CD4-positive, alpha-beta memory T cell (primary cell): ENCODE data around the gene NT5DC1. TPM values are rescaled to one million over a fixed set of nuclear protein-coding genes. Genes with fewer than 3 reads are reported as not detected.
"Not testable (repeated sequence)": the region's sequence is repeated elsewhere in the genome, so short reads cannot be mapped to it uniquely, and the experiment has no call there.

Experiments used
- CTCF ChIA-PET: fragments of 350-600 bp; sonication (Branson Sonifier 250); formaldehyde crosslinking; loops from one replicate; lab custom pipeline; 2021; ENCODE audit warnings: inconsistent platforms; ENCODE audit not compliant: partially characterized antibody; lab: Charles Lee
- POLR2A ChIA-PET: fragments of 350-600 bp; sonication (Branson Sonifier 250); formaldehyde crosslinking; loops from one replicate; lab custom pipeline; 2021; ENCODE audit not compliant: partially characterized antibody; lab: Charles Lee
- DNase-seq, 5 donors: peaks; one replicate each; pipeline versions ENCODE4 v3.0.0 to v3.0.0-alpha.2; 2020 to 2022; ENCODE audit warnings: mixed read lengths in 1 of 5
- H3K27ac ChIP-seq: one replicate; pipeline ENCODE4 v1.7.0; 2013; ENCODE audit warnings: low read depth, low read length
- H3K27me3 ChIP-seq: 2 replicates; pipeline ENCODE4 v1.7.0; 2013; ENCODE audit warnings: mild to moderate bottlenecking, low read length, moderate library complexity; ENCODE audit not compliant: insufficient read depth
- H3K36me3 ChIP-seq: 2 replicates; pipeline ENCODE4 v1.7.0; 2013; ENCODE audit warnings: mild to moderate bottlenecking, low read length, moderate library complexity; ENCODE audit not compliant: insufficient read depth
- H3K4me1 ChIP-seq: 2 replicates; pipeline ENCODE4 v1.7.0; 2013; ENCODE audit warnings: mild to moderate bottlenecking, low read length, moderate library complexity; ENCODE audit not compliant: insufficient read depth
- H3K4me3 ChIP-seq, 2 donors: one replicate each; pipeline ENCODE4 v1.7.0; 2013; ENCODE audit warnings: low read length in 2 of 2, mild to moderate bottlenecking in 1 of 2
- H3K9me3 ChIP-seq, 2 donors: one replicate each; pipeline ENCODE4 v1.7.0; 2013; ENCODE audit warnings: low read length in 2 of 2, control low read depth in 1 of 2; ENCODE audit not compliant: control insufficient read depth in 1 of 2
- H3K27ac Mint-ChIP-seq, 7 donors: one replicate each; pipeline ENCODE4 v1.8.0; 2020 to 2021; ENCODE audit warnings: mixed read lengths in 7 of 7, mild to moderate bottlenecking in 6 of 7, inconsistent platforms in 3 of 7, moderate library complexity in 3 of 7
- H3K27me3 Mint-ChIP-seq, 2 donors: one replicate each; pipeline ENCODE4 v1.8.0; 2020 to 2021; ENCODE audit warnings: mixed read lengths in 2 of 2
- H3K36me3 Mint-ChIP-seq, 2 donors: one replicate each; pipeline ENCODE4 v1.8.0; 2020 to 2021; ENCODE audit warnings: mixed read lengths in 2 of 2, inconsistent platforms in 1 of 2, mild to moderate bottlenecking in 1 of 2
- H3K4me1 Mint-ChIP-seq, 4 donors: one replicate each; pipeline ENCODE4 v1.8.0; 2020 to 2021; ENCODE audit warnings: mixed read lengths in 4 of 4, mild to moderate bottlenecking in 1 of 4
- H3K4me3 Mint-ChIP-seq, 8 donors: one replicate each; pipeline ENCODE4 v1.8.0; 2020 to 2021; ENCODE audit warnings: mixed read lengths in 8 of 8, mild to moderate bottlenecking in 7 of 8, moderate library complexity in 6 of 8, inconsistent platforms in 3 of 8
- H3K9me3 Mint-ChIP-seq, 8 donors: one replicate each; pipeline ENCODE4 v1.8.0; 2020 to 2021; ENCODE audit warnings: mixed read lengths in 8 of 8, mild to moderate bottlenecking in 5 of 8, inconsistent platforms in 3 of 8, moderate library complexity in 1 of 8
- intact Hi-C: fragments of 100-400 bp; cut with micrococcal nuclease; formaldehyde crosslinking; loops from one replicate; pipeline ENCODE4 v1.15.1; 2023
- polyA plus RNA-seq, 2 donors: library from polyadenylated mRNA; unstranded; fragments of 300-500 nt; fragmentation: Illumina TruSeq; gene quantifications; one replicate each; pipeline ENCODE4 v1.2.3, GENCODE V29; 2021
- total RNA-seq, 2 experiments: library from RNA; stranded (reverse); gene quantifications; one replicate each; pipeline ENCODE4 v1.2.3, GENCODE V29; 2021

The NT5DC1 gene
- total and polyA plus RNA-seq, 4 experiments from 2014 or later: 50.5 to 78.4 (median 58.3) TPM

- no peaks in the 10 kb centered on the region for H3K27me3 ChIP-seq
- peak overlapping the region in 1 of 7 donors; percentile 0 for H3K27ac Mint-ChIP-seq
- H3K4me3 Mint-ChIP-seq: no peak overlapping the region
- H3K36me3 ChIP-seq: no peaks in the 10 kb centered on the region
- ChIA-PET CTCF (no interaction called here), POLR2A (no interaction called here)
- H3K4me1 ChIP-seq: no peaks in the 10 kb centered on the region
- no peak overlapping the region for H3K4me3 ChIP-seq
- no peak for DNase-seq
- H3K27me3 Mint-ChIP-seq: no peaks in the 10 kb centered on the region
- H3K4me1 Mint-ChIP-seq: no peaks in the 10 kb centered on the region
- no peaks in the 10 kb centered on the region for H3K9me3 ChIP-seq
- H3K27ac ChIP-seq: no peak overlapping the region
- H3K9me3 Mint-ChIP-seq: peaks cover 0 to 4% (median 0%) of the 10 kb centered on the region in 8 donors
- intact Hi-C loops: no loop called here
- H3K36me3 Mint-ChIP-seq: no peaks in the 10 kb centered on the region
These were observed 10.4 kb upstream of the NT5DC1 start for GRCh38 chr6:116090251-116090650.

GRCh38 chr6:116094041-116094440, 6.6 kb upstream of the NT5DC1 start:
- Histone ChIP-seq H3K9me3 (no peaks in the 10 kb centered on the region), H3K36me3 (no peaks in the 10 kb centered on the region), H3K27me3 (no peaks in the 10 kb centered on the region), H3K27ac (no peak overlapping the region), H3K4me3 (no peak overlapping the region), H3K4me1 (no peaks in the 10 kb centered on the region)
- H3K9me3 Mint-ChIP-seq: peaks cover 0 to 19% (median 10%) of the 10 kb centered on the region in 8 donors
- DNase-seq: no peak
- intact Hi-C loops: no loop called here
- H3K27ac Mint-ChIP-seq: no peak overlapping the region
- no peaks in the 10 kb centered on the region for H3K36me3 Mint-ChIP-seq
- H3K27me3 Mint-ChIP-seq: no peaks in the 10 kb centered on the region
- ChIA-PET CTCF (no interaction called here), POLR2A (no interaction called here)
- H3K4me1 Mint-ChIP-seq: no peaks in the 10 kb centered on the region
- H3K4me3 Mint-ChIP-seq: no peak overlapping the region

- Mint-ChIP-seq H3K9me3 (peaks cover 0 to 19% (median 10%) of the 10 kb centered on the region in 8 donors), H3K4me1 (peaks cover 5 to 13% (median 8%) of the 10 kb centered on the region in 4 donors), H3K4me3 (peak overlapping the region in 1 of 8 donors; percentile 45), H3K27ac (peak overlapping the region in 1 of 7 donors; percentile 37)
- POLR2A ChIA-PET, intact Hi-C loops, H3K36me3 Mint-ChIP-seq, H3K9me3 ChIP-seq, H3K27ac ChIP-seq, H3K4me3 ChIP-seq, H3K4me1 ChIP-seq, H3K27me3 ChIP-seq, DNase-seq, H3K27me3 Mint-ChIP-seq, H3K36me3 ChIP-seq: not testable (repeated sequence)
- CTCF ChIA-PET: interaction anchor here (0.7 to 4.1 kb wide), 17 partner anchors 9 to 475 kb away, joined by 3 to 46 read pairs (median 3); partner anchors contain the start of genes COL10A1 and RWDD1
These were observed 4.4 kb upstream of the NT5DC1 start for GRCh38 chr6:116096048-116096759.

- Mint-ChIP-seq H3K4me3 (no peak overlapping the region), H3K4me1 (peaks cover 15 to 22% (median 18%) of the 10 kb centered on the region in 4 donors)
- CTCF ChIA-PET: interaction anchor here (0.8 to 4.1 kb wide), 12 partner anchors 8 to 474 kb away, joined by 3 to 46 read pairs (median 4); partner anchors contain the start of genes COL10A1 and RWDD1
These were observed 3.5 kb upstream of the NT5DC1 start for GRCh38 chr6:116096979-116097816.

GRCh38 chr6:116099036-116099435, 1.6 kb upstream of the NT5DC1 start:
- POLR2A ChIA-PET: no interaction called here

More at GRCh38 chr6:116096979-116097816, 3.5 kb upstream of the NT5DC1 start:
- POLR2A ChIA-PET: interaction anchor here (0.9 kb wide), 1 partner anchor 84 kb away, joined by 3 read pairs; no protein-coding TSS in a partner anchor
- no peaks in the 10 kb centered on the region for H3K27me3 ChIP-seq
- Mint-ChIP-seq H3K27ac (no peak overlapping the region), H3K36me3 (peaks cover 0 to 2% of the 10 kb centered on the region in 2 donors), H3K9me3 (peaks cover 0 to 19% (median 10%) of the 10 kb centered on the region in 8 donors), H3K27me3 (no peaks in the 10 kb centered on the region)
- no peak overlapping the region for H3K27ac ChIP-seq
- peaks cover 15% of the 10 kb centered on the region for H3K4me1 ChIP-seq
- DNase-seq: peak in 3 of 5 donors; percentile 11 to 26 (median 22)
- H3K36me3 ChIP-seq: no peaks in the 10 kb centered on the region
- intact Hi-C loops: loop anchor here (1.0 kb wide), 1 partner anchor 86 kb away; no protein-coding TSS in a partner anchor
- H3K9me3 ChIP-seq: no peaks in the 10 kb centered on the region
- no peak overlapping the region for H3K4me3 ChIP-seq

GRCh38 chr6:116101302-116101718, 657 bp downstream of the NT5DC1 start:
- H3K9me3 Mint-ChIP-seq: peaks cover 0 to 6% (median 2%) of the 10 kb centered on the region in 8 donors
- Histone ChIP-seq H3K9me3 (no peaks in the 10 kb centered on the region), H3K27me3 (no peaks in the 10 kb centered on the region), H3K4me3 (peak overlapping the region; percentile 63 to 71), H3K36me3 (no peaks in the 10 kb centered on the region), H3K4me1 (peaks cover 55% of the 10 kb centered on the region), H3K27ac (peak overlapping the region; percentile 86)
- CTCF ChIA-PET: interaction anchor here (0.8 to 2.9 kb wide), 6 partner anchors 8 to 167 kb away, joined by 3 to 11 read pairs (median 4); no protein-coding TSS in a partner anchor
- H3K4me1 Mint-ChIP-seq: peaks cover 46 to 63% (median 53%) of the 10 kb centered on the region in 4 donors
- intact Hi-C loops: loop anchor here (1.0 to 10.0 kb wide), 3 partner anchors 153 to 1501 kb away; partner anchors contain the start of genes GOPC, RWDD1 and TSPYL4
- H3K4me3 Mint-ChIP-seq: peak overlapping the region; percentile 94 to 99 (median 98)
- peaks cover 7 to 14% of the 10 kb centered on the region in 2 donors for H3K36me3 Mint-ChIP-seq
- H3K27me3 Mint-ChIP-seq: no peaks in the 10 kb centered on the region
- POLR2A ChIA-PET: interaction anchor here (1.0 to 2.2 kb wide), 8 partner anchors 12 to 579 kb away, joined by 3 to 26 read pairs (median 6); partner anchors contain the start of genes KPNA5, RWDD1, TSPYL1 and TSPYL4
- no peak for DNase-seq
- peak overlapping the region; percentile 89 to 97 (median 93) for H3K27ac Mint-ChIP-seq

More at GRCh38 chr6:116099036-116099435, 1.6 kb upstream of the NT5DC1 start:
- Histone ChIP-seq H3K36me3 (no peaks in the 10 kb centered on the region), H3K27me3 (no peaks in the 10 kb centered on the region), H3K4me1 (peaks cover 33% of the 10 kb centered on the region), H3K9me3 (no peaks in the 10 kb centered on the region), H3K4me3 (no peak overlapping the region), H3K27ac (no peak overlapping the region)
- Mint-ChIP-seq H3K9me3 (peaks cover 0 to 19% (median 10%) of the 10 kb centered on the region in 8 donors), H3K36me3 (peaks cover 7% of the 10 kb centered on the region in 2 donors), H3K4me1 (peaks cover 29 to 41% (median 34%) of the 10 kb centered on the region in 4 donors), H3K27me3 (no peaks in the 10 kb centered on the region), H3K4me3 (peak overlapping the region in 1 of 8 donors; percentile 40), H3K27ac (peak overlapping the region in 1 of 7 donors; percentile 89)
- no peak for DNase-seq
- intact Hi-C loops: no loop called here
- CTCF ChIA-PET: interaction anchor here (4.1 kb wide), 1 partner anchor 87 kb away, joined by 46 read pairs; no protein-coding TSS in a partner anchor
